ENCODE data around the gene ARL5B. TPM values are rescaled to one million over a fixed set of nuclear protein-coding genes. Genes with fewer than 3 reads are reported as not detected.

ARL5B gene
- total RNA-seq, 2 experiments from 2014 or later = 12.2 to 12.7 TPM

GRCh38 chr10:18665815-18666558 is 6.8 kb downstream of the ARL5B start:
- CTCF ChIA-PET = interaction anchor here (2.6 kb wide), 1 partner anchor 13 kb away, joined by 6 read pairs; no protein-coding TSS in a partner anchor
- ATAC-seq (no peak), DNase-seq (no peak)
- Mint-ChIP-seq H3K27ac (no peak overlapping the region), H3K4me3 (no peak overlapping the region), H3K36me3 (ENCODE audit: low read depth) (peaks cover 33% of the 10 kb centered on the region), H3K4me1 (ENCODE audit: low read depth) (peaks cover 45% of the 10 kb centered on the region), H3K27me3 (no peaks in the 10 kb centered on the region), H3K9me3 (no peaks in the 10 kb centered on the region)
- intact Hi-C loops (cut with micrococcal nuclease) = no loop called here
- no peak for TF ChIP-seq CTCF (IDR thresholded peaks at IDR 0.05)
- POLR2A ChIA-PET = interaction anchor here (0.7 kb wide), 1 partner anchor 8 kb away, joined by 3 read pairs; no protein-coding TSS in a partner anchor

GRCh38 chr10:18666810-18667209 is 7.6 kb downstream of the ARL5B start:
- Mint-ChIP-seq H3K4me3 (no peak overlapping the region), H3K36me3 (ENCODE audit: low read depth) (peaks cover 29% of the 10 kb centered on the region), H3K9me3 (no peaks in the 10 kb centered on the region), H3K4me1 (ENCODE audit: low read depth) (peaks cover 37% of the 10 kb centered on the region), H3K27me3 (no peaks in the 10 kb centered on the region), H3K27ac (no peak overlapping the region)
- CTCF ChIA-PET = interaction anchor here (1.5 to 2.6 kb wide), 2 partner anchors 12 to 18 kb away, joined by 3 to 6 read pairs; no protein-coding TSS in a partner anchor
- DNase-seq (no peak), ATAC-seq (no peak)
- TF ChIP-seq CTCF (IDR thresholded peaks at IDR 0.05) = no peak
- intact Hi-C loops (cut with micrococcal nuclease) = no loop called here
- POLR2A ChIA-PET = interaction anchor here (0.9 kb wide), 1 partner anchor 9 kb away, joined by 6 read pairs; no protein-coding TSS in a partner anchor

- Mint-ChIP-seq H3K9me3 (no peaks in the 10 kb centered on the region), H3K4me1 (ENCODE audit: low read depth) (peaks cover 31% of the 10 kb centered on the region), H3K27me3 (no peaks in the 10 kb centered on the region), H3K27ac (no peak overlapping the region), H3K36me3 (ENCODE audit: low read depth) (peaks cover 27% of the 10 kb centered on the region), H3K4me3 (no peak overlapping the region)
- ATAC-seq = no peak
- POLR2A ChIA-PET = interaction anchor here (0.7 kb wide), 1 partner anchor 17 kb away, joined by 3 read pairs; the partner anchor contains the start of gene NSUN6
- TF ChIP-seq CTCF (IDR thresholded peaks at IDR 0.05) = no peak
- intact Hi-C loops (cut with micrococcal nuclease) = no loop called here
- DNase-seq = no peak
- CTCF ChIA-PET = interaction anchor here (1.5 kb wide), 1 partner anchor 19 kb away, joined by 3 read pairs; no protein-coding TSS in a partner anchor
These were observed 8.8 kb downstream of the ARL5B start for GRCh38 chr10:18668026-18668425.

GRCh38 chr10:18675086-18675801 is 16.0 kb downstream of the ARL5B start:
- Mint-ChIP-seq H3K27ac (no peak overlapping the region), H3K4me3 (no peak overlapping the region), H3K4me1 (ENCODE audit: low read depth) (peaks cover 7% of the 10 kb centered on the region), H3K36me3 (ENCODE audit: low read depth) (peaks cover 31% of the 10 kb centered on the region), H3K27me3 (no peaks in the 10 kb centered on the region), H3K9me3 (no peaks in the 10 kb centered on the region)
- ChIA-PET POLR2A (no interaction called here), CTCF (no interaction called here)
- DNase-seq = no peak
- intact Hi-C loops (cut with micrococcal nuclease) = no loop called here
- TF ChIP-seq CTCF (IDR thresholded peaks at IDR 0.05) = no peak
- ATAC-seq = no peak

- peaks cover 19% of the 10 kb centered on the region for H3K4me1 Mint-ChIP-seq (ENCODE audit: low read depth)
- DNase-seq (no peak), ATAC-seq (no peak)
- H3K9me3 Mint-ChIP-seq = no peaks in the 10 kb centered on the region
- H3K36me3 Mint-ChIP-seq (ENCODE audit: low read depth) = peaks cover 14% of the 10 kb centered on the region
- H3K27ac Mint-ChIP-seq = no peak overlapping the region
- CTCF ChIA-PET = no interaction called here
- no peaks in the 10 kb centered on the region for H3K27me3 Mint-ChIP-seq
- intact Hi-C loops (cut with micrococcal nuclease) = no loop called here
- no peak for TF ChIP-seq CTCF (IDR thresholded peaks at IDR 0.05)
- no peak overlapping the region for H3K4me3 Mint-ChIP-seq
- POLR2A ChIA-PET = no interaction called here
These were observed 21.5 kb downstream of the ARL5B start for GRCh38 chr10:18680754-18681153.

Data from activated CD8-positive, alpha-beta T cell treated with anti-CD3 and anti-CD28 coated beads for 36 hours (primary cell).